ENCODE results near the gene TMED8.

DNA sequence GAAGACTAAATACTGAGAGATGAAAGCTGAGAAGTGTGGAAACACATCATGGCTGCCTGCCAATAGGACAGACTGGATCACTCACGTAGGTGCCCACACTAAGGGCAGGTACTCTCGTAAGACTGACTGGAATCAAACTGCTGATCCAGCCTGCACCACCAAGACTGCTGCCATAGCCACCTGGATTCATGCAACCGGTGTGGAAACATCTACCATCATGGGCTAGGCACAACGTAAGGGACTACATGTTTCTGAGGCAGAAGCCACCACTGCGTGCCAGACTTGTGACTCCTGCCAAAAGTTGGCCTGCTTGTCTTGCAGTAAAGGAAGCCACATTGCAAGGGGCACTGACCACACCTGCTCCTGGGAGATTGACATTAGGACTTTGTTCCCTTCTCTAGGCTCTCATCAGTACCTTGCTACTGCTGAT, 60.0 kb downstream of the TMED8 start:
- no peak for TF ChIP-seq MBNL3 (CRISPR knock-in tag; conservative IDR thresholded peaks at IDR 0.05)
- TF ChIP-seq ZNF891 (CRISPR knock-in tag; IDR thresholded peaks at IDR 0.05): no peak
